ENCODE results near the gene ANKRD10. TPM values are rescaled to one million over a fixed set of nuclear protein-coding genes. Genes with fewer than 3 reads are reported as not detected.
A peak's percentile ranks its signal among the peaks of the same experiment; 100 is the strongest.
"Not testable (repeated sequence)": the region's sequence is repeated elsewhere in the genome, so short reads cannot be mapped to it uniquely, and the experiment has no call there.

ANKRD10 gene
- total RNA-seq, 5 donors from 2014 or later (not counting 1 experiment from before 2014, with no cell fraction given) = 93.7 to 133 (median 104) TPM

DNA sequence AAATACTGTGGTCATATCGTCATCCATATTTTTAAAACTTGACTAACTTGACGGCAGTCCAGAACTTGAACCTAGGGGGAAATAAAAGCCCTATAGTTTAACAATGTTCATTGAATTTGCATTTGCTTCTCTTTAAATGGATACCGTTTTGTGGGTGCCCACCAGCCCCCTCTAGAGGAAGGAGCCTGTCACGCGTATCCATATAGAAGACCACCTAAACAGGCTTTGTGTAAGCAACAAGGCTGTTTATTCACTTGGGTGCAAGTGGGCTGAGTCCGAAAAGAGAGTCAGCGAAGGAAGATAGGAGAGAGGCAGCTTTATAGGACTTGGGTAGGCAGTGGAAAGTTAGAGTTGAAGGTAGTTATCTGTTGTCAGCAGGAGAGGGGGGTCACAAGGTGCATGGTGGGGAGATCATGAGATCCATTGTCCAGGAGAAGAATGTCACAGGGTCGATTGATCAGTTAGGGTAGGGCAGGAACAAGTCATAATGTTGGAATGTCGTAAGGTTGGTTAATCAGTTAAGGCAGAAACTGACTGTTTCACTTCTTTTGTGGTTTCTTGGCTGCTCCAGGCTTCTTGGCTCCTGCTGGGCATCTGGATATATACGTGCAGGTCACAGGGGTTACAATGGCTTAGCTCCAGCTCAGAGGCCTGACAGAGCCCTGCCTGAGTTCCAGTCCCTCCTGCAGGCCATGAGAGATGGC, 42.5 kb upstream of the ANKRD10 start:
- Histone ChIP-seq H3K36me3 (ENCODE audit: control insufficient read depth in 2 of 2, extremely low read depth in 1 of 2, insufficient read depth in 1 of 2, low read length in 1 of 2) (no peaks in the 10 kb centered on the region), H3K4me1 (ENCODE audit: control insufficient read depth in 1 of 2, extremely low read depth in 1 of 2, insufficient read depth in 2 of 2, low read length in 2 of 2) (no peaks in the 10 kb centered on the region), H3K9me3 (no peaks in the 10 kb centered on the region), H3K27me3 (replicated peaks in 1 of 2; ENCODE audit: control insufficient read depth in 2 of 2, extremely low read depth in 1 of 2, insufficient read depth in 2 of 2, low read length in 1 of 2) (peaks cover 0 to 12% of the 10 kb centered on the region in 2 experiments), H3K27ac (ENCODE audit: low read length) (no peak overlapping the region), H3K4me3 (ENCODE audit: control insufficient read depth in 1 of 2, extremely low read depth in 1 of 2, low read length in 1 of 2) (no peak overlapping the region)
- peaks cover 9 to 12% of the 10 kb centered on the region in 2 donors for H3K27me3 Mint-ChIP-seq
- ATAC-seq (replicated peaks in 1 of 4) = no peak
- no peak overlapping the region for H3K4me3 Mint-ChIP-seq
- no peaks in the 10 kb centered on the region for H3K4me1 Mint-ChIP-seq
- POLR2A ChIA-PET = no interaction called here
- CTCF ChIA-PET = no interaction called here
- H3K36me3 Mint-ChIP-seq = no peaks in the 10 kb centered on the region
- peaks cover 0 to 9% (median 5%) of the 10 kb centered on the region in 3 donors for H3K9me3 Mint-ChIP-seq
- 87% methylated on average over 5 of the region's 10 CpGs for WGBS (ENCODE audit: insufficient coverage)
- H3K27ac Mint-ChIP-seq = no peak overlapping the region
- no peak for DNase-seq

DNA sequence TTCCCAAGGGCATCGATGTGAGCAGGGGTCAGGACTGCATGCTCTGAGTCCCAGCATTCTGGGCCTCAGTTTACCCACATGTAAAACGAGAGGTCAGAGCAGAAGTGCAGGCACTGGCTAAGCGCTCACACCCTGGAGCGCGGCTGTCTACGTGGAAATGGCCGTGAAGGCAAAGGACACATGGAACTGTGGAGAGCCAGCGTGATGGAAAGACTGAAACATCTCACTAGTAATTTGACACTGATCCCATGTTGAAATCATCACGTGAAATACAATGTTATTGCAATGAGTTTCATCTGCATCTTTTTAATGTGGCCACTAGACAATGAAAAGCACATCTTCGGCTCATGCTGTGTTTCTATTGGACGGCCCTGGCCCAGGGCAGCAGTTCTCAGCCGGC, 41.3 kb upstream of the ANKRD10 start:
- peaks cover 0 to 14% of the 10 kb centered on the region in 2 experiments for H3K27me3 ChIP-seq (replicated peaks in 1 of 2; ENCODE audit: control insufficient read depth in 2 of 2, extremely low read depth in 1 of 2, insufficient read depth in 2 of 2, low read length in 1 of 2)
- CTCF ChIA-PET; H3K27ac Mint-ChIP-seq; POLR2A ChIA-PET; H3K4me1 Mint-ChIP-seq; H3K9me3 ChIP-seq; H3K9me3 Mint-ChIP-seq; ATAC-seq (replicated peaks in 1 of 4); H3K36me3 Mint-ChIP-seq; H3K27ac ChIP-seq (ENCODE audit: low read length); H3K4me3 Mint-ChIP-seq; H3K4me1 ChIP-seq (ENCODE audit: control insufficient read depth in 1 of 2, extremely low read depth in 1 of 2, insufficient read depth in 2 of 2, low read length in 2 of 2); H3K4me3 ChIP-seq (ENCODE audit: control insufficient read depth in 1 of 2, extremely low read depth in 1 of 2, low read length in 1 of 2); H3K36me3 ChIP-seq (ENCODE audit: control insufficient read depth in 2 of 2, extremely low read depth in 1 of 2, insufficient read depth in 1 of 2, low read length in 1 of 2); DNase-seq: not testable (repeated sequence)
- peaks cover 9 to 17% of the 10 kb centered on the region in 2 donors for H3K27me3 Mint-ChIP-seq
- WGBS (ENCODE audit: insufficient coverage) = 80% methylated on average over 7 of the region's 12 CpGs

DNA sequence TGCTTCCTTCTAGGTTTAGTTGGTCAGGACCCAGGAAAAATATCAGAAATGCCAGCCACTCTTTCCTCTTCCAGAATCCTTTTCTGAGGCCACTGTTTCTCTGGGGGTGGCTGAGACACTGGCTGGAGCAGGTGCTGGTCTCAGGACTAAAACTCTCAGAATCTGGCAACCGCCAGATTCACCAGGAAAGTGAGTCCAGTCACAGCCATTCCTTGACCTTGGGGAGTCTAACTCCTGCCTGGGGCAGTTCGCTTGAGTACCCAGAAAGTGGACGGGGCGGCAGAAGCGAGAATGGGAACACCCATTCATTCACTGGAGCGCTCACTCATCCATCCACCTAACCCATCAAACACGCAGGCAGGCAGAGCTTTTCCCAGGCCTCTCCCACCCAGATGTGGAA, 40.7 kb upstream of the ANKRD10 start:
- H3K27me3 Mint-ChIP-seq = peaks cover 9 to 17% of the 10 kb centered on the region in 2 donors
- H3K9me3 Mint-ChIP-seq; CTCF ChIA-PET; H3K4me3 Mint-ChIP-seq; H3K4me3 ChIP-seq (ENCODE audit: control insufficient read depth in 1 of 2, extremely low read depth in 1 of 2, low read length in 1 of 2); H3K36me3 Mint-ChIP-seq; H3K4me1 ChIP-seq (ENCODE audit: control insufficient read depth in 1 of 2, extremely low read depth in 1 of 2, insufficient read depth in 2 of 2, low read length in 2 of 2); H3K9me3 ChIP-seq; DNase-seq; H3K36me3 ChIP-seq (ENCODE audit: control insufficient read depth in 2 of 2, extremely low read depth in 1 of 2, insufficient read depth in 1 of 2, low read length in 1 of 2); H3K27ac Mint-ChIP-seq; ATAC-seq (replicated peaks in 1 of 4); POLR2A ChIA-PET; H3K27ac ChIP-seq (ENCODE audit: low read length); H3K4me1 Mint-ChIP-seq: not testable (repeated sequence)
- no CpG with 5 or more reads among the region's 7 CpGs for WGBS (ENCODE audit: insufficient coverage)
- peaks cover 0 to 20% of the 10 kb centered on the region in 2 experiments for H3K27me3 ChIP-seq (replicated peaks in 1 of 2; ENCODE audit: control insufficient read depth in 2 of 2, extremely low read depth in 1 of 2, insufficient read depth in 2 of 2, low read length in 1 of 2)

DNA sequence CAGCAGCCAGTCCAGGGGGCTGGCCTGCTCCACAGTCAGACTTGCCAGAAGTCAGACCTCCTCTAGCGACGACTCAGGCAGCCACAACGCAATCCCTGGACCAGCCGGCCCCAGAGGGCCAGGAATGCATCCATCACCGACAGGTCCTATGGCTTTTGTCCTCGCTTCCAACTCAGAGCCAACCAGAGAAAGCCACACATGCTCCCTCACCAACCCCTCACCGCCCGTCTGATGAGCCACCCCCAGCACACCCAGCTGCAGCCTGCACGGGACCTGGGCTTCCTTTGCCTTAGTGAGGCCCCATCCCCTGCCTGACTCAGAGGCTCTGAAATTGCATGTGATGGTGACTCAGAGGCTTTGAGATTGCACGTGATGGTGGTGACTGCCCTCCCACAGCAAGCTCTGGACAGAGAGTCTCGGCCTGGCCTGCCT, 40.2 kb upstream of the ANKRD10 start:
- CTCF ChIA-PET; H3K36me3 Mint-ChIP-seq; POLR2A ChIA-PET; H3K4me1 ChIP-seq (ENCODE audit: control insufficient read depth in 1 of 2, extremely low read depth in 1 of 2, insufficient read depth in 2 of 2, low read length in 2 of 2); H3K4me3 Mint-ChIP-seq; H3K9me3 Mint-ChIP-seq; H3K4me1 Mint-ChIP-seq; H3K4me3 ChIP-seq (ENCODE audit: control insufficient read depth in 1 of 2, extremely low read depth in 1 of 2, low read length in 1 of 2); H3K27ac Mint-ChIP-seq; H3K36me3 ChIP-seq (ENCODE audit: control insufficient read depth in 2 of 2, extremely low read depth in 1 of 2, insufficient read depth in 1 of 2, low read length in 1 of 2); DNase-seq; H3K9me3 ChIP-seq; H3K27ac ChIP-seq (ENCODE audit: low read length): not testable (repeated sequence)
- H3K27me3 Mint-ChIP-seq = peaks cover 9 to 17% of the 10 kb centered on the region in 2 donors
- 76% methylated on average over 6 of the region's 11 CpGs for WGBS (ENCODE audit: insufficient coverage)
- peaks cover 0 to 24% of the 10 kb centered on the region in 2 experiments for H3K27me3 ChIP-seq (replicated peaks in 1 of 2; ENCODE audit: control insufficient read depth in 2 of 2, extremely low read depth in 1 of 2, insufficient read depth in 2 of 2, low read length in 1 of 2)
- ATAC-seq (replicated peaks in 1 of 4) = peak in 2 of 4 experiments; percentile 24 to 40

DNA sequence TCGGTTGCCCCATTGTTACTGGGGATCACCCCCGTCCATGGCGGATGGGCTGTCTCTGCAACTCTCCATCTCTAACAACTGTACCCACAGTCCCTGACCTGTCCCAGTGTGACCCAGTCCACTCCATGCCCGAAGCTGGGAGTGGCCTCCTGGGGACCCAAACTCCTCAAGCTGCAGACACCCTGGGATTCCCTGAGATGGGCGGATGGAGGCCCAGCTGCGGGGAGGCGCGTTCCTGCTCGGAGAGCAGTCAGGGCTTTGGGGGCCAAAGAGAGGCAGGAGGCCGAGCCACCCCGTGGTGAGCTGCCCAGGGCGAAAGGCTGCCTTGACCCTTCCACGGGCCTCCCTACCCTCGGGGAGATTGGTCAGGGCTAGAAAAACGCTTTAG, 39.7 kb upstream of the ANKRD10 start:
- peaks cover 9 to 13% of the 10 kb centered on the region in 2 donors for H3K27me3 Mint-ChIP-seq
- ATAC-seq (replicated peaks in 1 of 4); H3K4me3 ChIP-seq (ENCODE audit: control insufficient read depth in 1 of 2, extremely low read depth in 1 of 2, low read length in 1 of 2); DNase-seq; H3K36me3 ChIP-seq (ENCODE audit: control insufficient read depth in 2 of 2, extremely low read depth in 1 of 2, insufficient read depth in 1 of 2, low read length in 1 of 2); H3K27ac Mint-ChIP-seq; H3K9me3 ChIP-seq; POLR2A ChIA-PET; H3K4me1 Mint-ChIP-seq; H3K4me3 Mint-ChIP-seq; H3K36me3 Mint-ChIP-seq; H3K9me3 Mint-ChIP-seq; H3K27ac ChIP-seq (ENCODE audit: low read length); CTCF ChIA-PET; H3K4me1 ChIP-seq (ENCODE audit: control insufficient read depth in 1 of 2, extremely low read depth in 1 of 2, insufficient read depth in 2 of 2, low read length in 2 of 2): not testable (repeated sequence)
- H3K27me3 ChIP-seq (replicated peaks in 1 of 2; ENCODE audit: control insufficient read depth in 2 of 2, extremely low read depth in 1 of 2, insufficient read depth in 2 of 2, low read length in 1 of 2) = peaks cover 0 to 24% of the 10 kb centered on the region in 2 experiments
- WGBS (ENCODE audit: insufficient coverage) = 88% methylated on average over 12 of the region's 15 CpGs

DNA sequence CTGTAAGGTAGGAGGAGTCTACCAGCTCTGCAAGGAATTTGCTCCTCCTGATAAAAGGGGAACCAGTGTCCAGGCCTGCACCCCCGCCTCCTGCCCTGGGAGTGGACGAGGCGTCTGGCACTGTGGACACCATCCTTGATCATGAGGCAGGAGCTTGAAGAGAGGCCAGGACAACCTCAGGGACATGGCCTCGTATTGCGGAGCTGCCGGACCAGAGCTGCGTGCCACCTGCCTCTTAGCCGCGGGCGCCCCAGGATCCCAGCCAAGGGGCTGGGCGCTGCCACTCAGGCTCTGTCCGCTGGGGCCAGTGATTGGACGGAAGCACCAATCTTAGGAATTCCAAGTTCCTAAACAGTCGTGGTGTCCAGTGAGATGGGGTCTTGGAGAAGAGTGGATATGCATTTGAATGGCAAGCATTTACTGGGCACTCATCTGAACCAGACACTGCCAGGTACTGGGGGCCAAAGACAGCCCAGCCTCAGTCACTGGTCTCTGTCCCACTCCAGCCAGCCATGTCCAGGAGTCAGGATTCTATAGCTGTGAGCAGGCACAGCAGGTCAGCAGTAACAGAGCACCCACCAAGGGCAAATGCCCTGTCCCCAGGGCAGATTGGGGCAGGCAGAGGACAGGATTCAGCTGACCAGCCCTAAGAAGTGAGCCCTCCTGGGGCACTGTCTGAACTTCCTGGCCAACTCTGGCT, 39.1 kb upstream of the ANKRD10 start:
- no peak overlapping the region for H3K4me3 ChIP-seq (ENCODE audit: control insufficient read depth in 1 of 2, extremely low read depth in 1 of 2, low read length in 1 of 2)
- H3K9me3 Mint-ChIP-seq = no peaks in the 10 kb centered on the region
- no peaks in the 10 kb centered on the region for H3K4me1 Mint-ChIP-seq
- no peaks in the 10 kb centered on the region for H3K36me3 Mint-ChIP-seq
- ATAC-seq (replicated peaks in 1 of 4) (no peak), DNase-seq (no peak)
- CTCF ChIA-PET = no interaction called here
- H3K4me3 Mint-ChIP-seq = no peak overlapping the region
- H3K27ac Mint-ChIP-seq = no peak overlapping the region
- POLR2A ChIA-PET = no interaction called here
- H3K27me3 ChIP-seq (replicated peaks in 1 of 2; ENCODE audit: control insufficient read depth in 2 of 2, extremely low read depth in 1 of 2, insufficient read depth in 2 of 2, low read length in 1 of 2) = peaks cover 0 to 27% of the 10 kb centered on the region in 2 experiments
- H3K27me3 Mint-ChIP-seq = peaks cover 9 to 13% of the 10 kb centered on the region in 2 donors
- no peak overlapping the region for H3K27ac ChIP-seq (ENCODE audit: low read length)
- H3K9me3 ChIP-seq = no peaks in the 10 kb centered on the region
- no peaks in the 10 kb centered on the region for H3K4me1 ChIP-seq (ENCODE audit: control insufficient read depth in 1 of 2, extremely low read depth in 1 of 2, insufficient read depth in 2 of 2, low read length in 2 of 2)
- no peaks in the 10 kb centered on the region for H3K36me3 ChIP-seq (ENCODE audit: control insufficient read depth in 2 of 2, extremely low read depth in 1 of 2, insufficient read depth in 1 of 2, low read length in 1 of 2)
- 93% methylated on average over 13 of the region's 14 CpGs for WGBS (ENCODE audit: insufficient coverage)

All from T-cell (primary cell).